ENCODE measurements around the gene INPP5E.

Gene INPP5E

DNA sequence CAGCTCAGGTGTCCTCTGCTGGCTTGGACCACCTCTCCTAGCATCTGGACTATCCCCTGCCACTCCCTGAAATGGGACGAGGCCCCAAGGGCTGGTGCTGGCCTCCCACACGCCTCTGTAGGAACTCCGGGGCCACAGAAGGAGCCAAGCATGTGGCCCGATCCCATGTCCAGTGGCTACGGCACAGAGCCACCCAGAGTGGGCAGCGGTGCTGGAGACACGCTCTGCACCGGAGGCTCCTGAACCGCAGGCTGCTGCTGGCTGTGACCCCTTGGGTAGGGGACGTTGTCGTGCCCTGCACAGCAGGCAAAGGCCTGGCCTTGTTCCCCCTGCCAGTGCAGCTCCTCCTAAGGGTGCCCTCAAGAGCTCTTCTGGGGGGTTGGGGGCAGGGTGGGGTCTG is 59.8 kb downstream of the INPP5E start:
- no peak for DNase-seq (ENCODE audit: extremely low read depth, low read depth)
- no peak for TF ChIP-seq CTCF (IDR thresholded peaks at IDR 0.05; ENCODE audit: low read depth, low read length)

DNA sequence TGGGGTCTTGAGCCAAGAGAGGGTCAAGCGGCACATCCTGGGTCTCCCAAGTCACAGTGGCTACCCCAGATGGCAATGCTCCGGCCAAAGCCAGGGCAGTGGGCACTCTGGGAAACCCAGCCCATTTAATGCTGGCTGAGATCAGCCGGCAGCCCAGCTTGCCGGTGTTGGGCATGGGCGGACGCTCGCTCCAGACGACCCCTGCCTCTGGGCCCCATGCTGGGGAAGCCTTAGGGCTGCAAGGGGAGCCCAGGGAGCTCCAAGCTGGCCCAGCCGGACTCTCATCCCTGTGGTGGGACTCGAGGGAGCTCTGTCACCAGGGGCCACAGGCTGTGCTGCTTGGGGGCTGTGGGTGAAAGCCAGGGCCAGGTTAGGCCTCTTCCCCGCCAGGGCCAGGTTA is 60.2 kb downstream of the INPP5E start:
- DNase-seq (ENCODE audit: extremely low read depth, low read depth): no peak
- no peak for TF ChIP-seq CTCF (IDR thresholded peaks at IDR 0.05; ENCODE audit: low read depth, low read length)

- no peak for DNase-seq (ENCODE audit: extremely low read depth, low read depth)
- no peak for TF ChIP-seq CTCF (IDR thresholded peaks at IDR 0.05; ENCODE audit: low read depth, low read length)
Observed at GRCh38 chr9:136379003-136379287, 60.7 kb downstream of the INPP5E start.
